A549 (cell line): ENCODE results near the gene CNOT11.
"Not testable (repeated sequence)": the region's sequence is repeated elsewhere in the genome, so short reads cannot be mapped to it uniquely, and the experiment has no call there.

Experiments used
- CTCF ChIP-seq: fragments of >200 bp; sonication (Bioruptor Twin); formaldehyde crosslinking; IDR thresholded peaks from 3 replicates; pipeline ENCODE4 v1.5.1; 2016
- MYC ChIP-seq: IDR thresholded peaks from 2 replicates; pipeline ENCODE4 v1.6.1; 2012; ENCODE audit warnings: mild to moderate bottlenecking, inconsistent platforms, low read length, improper control_type of control experiment, borderline replicate concordance

- not testable (repeated sequence) for TF ChIP-seq MYC, CTCF
These were observed 63.9 kb downstream of the CNOT11 start for GRCh38 chr2:101316568-101316967.
